IMR-90 (cell line): ENCODE results near the gene TAF3. TPM values are rescaled to one million over a fixed set of nuclear protein-coding genes. Genes with fewer than 3 reads are reported as not detected.

Source experiments
- ATAC-seq: fragments of 200-7000 bp; cut with Tn5 transposase; 2 replicates; pipeline ENCODE4 v1.9.1; 2020; ENCODE audit warnings: low read depth, mild to moderate bottlenecking, moderate library complexity
- BruUV-seq: library from RNA; stranded (reverse); fragments of 400-500 nt; replicated peaks from 2 replicates; lab custom pipeline; 2021; lab: Mats Ljungman, UMichigan
- CTCF ChIA-PET: fragments of 300-600 bp; formaldehyde crosslinking; extraction: SDS; loops from one replicate; lab custom pipeline; 2021; ENCODE audit warnings: antibody characterized with exemption; lab: Yijun Ruan, JAX
- POLR2A ChIA-PET: fragments of 300-600 bp; sonication (Branson Sonifier 250); formaldehyde crosslinking; loops from one replicate; lab custom pipeline; 2022; ENCODE audit warnings: antibody characterized with exemption; ENCODE audit not compliant: unreplicated experiment; lab: Charles Lee
- DNase-seq: peaks from one replicate; pipeline ENCODE4 v3.0.0; 2013
- H2AFZ ChIP-seq: replicated peaks from 2 replicates; pipeline ENCODE3; 2013; ENCODE audit warnings: low read length, mild to moderate bottlenecking; ENCODE audit not compliant: poor library complexity
- H2AK5ac ChIP-seq: 2 replicates; pipeline ENCODE4 v1.6.1; 2013; ENCODE audit warnings: low read depth, low read length, inconsistent platforms
- H2AK9ac ChIP-seq: replicated peaks from 2 replicates; pipeline ENCODE3; 2013; ENCODE audit warnings: mild to moderate bottlenecking, low read depth, low read length, moderate library complexity; ENCODE audit not compliant: poor library complexity
- H2BK120ac ChIP-seq: 2 replicates; pipeline ENCODE4 v1.6.1; 2013; ENCODE audit warnings: low read depth, low read length, inconsistent platforms
- H2BK15ac ChIP-seq: 3 replicates; pipeline ENCODE4 v1.6.1; 2013; ENCODE audit warnings: low read depth, low read length, inconsistent platforms
- H2BK20ac ChIP-seq: 2 replicates; pipeline ENCODE4 v1.6.1; 2013; ENCODE audit warnings: low read depth, mild to moderate bottlenecking, inconsistent platforms, low read length, moderate library complexity
- H2BK5ac ChIP-seq: 2 replicates; pipeline ENCODE4 v1.6.1; 2013; ENCODE audit warnings: mild to moderate bottlenecking, low read depth, low read length, inconsistent platforms; ENCODE audit not compliant: poor library complexity, severe bottlenecking
- H3K14ac ChIP-seq: replicated peaks from 2 replicates; pipeline ENCODE4 v1.6.1; 2013; ENCODE audit warnings: low read depth, low read length, inconsistent platforms
- H3K18ac ChIP-seq: 2 replicates; pipeline ENCODE4 v1.6.1; 2013; ENCODE audit warnings: low read depth, low read length, control low read depth
- H3K23ac ChIP-seq: 2 replicates; pipeline ENCODE4 v1.6.1; 2013; ENCODE audit warnings: low read depth, low read length, inconsistent platforms
- H3K27ac ChIP-seq: 2 replicates; pipeline ENCODE4 v1.5.1; 2013; ENCODE audit warnings: mild to moderate bottlenecking, control low read depth, low read length; ENCODE audit not compliant: insufficient read depth
- H3K27me3 ChIP-seq: 2 replicates; pipeline ENCODE4 v1.6.1; 2013; ENCODE audit warnings: low read length; ENCODE audit not compliant: control insufficient read depth, insufficient read depth
- H3K36me3 ChIP-seq: 2 replicates; pipeline ENCODE4 v1.6.1; 2013; ENCODE audit warnings: low read length, mixed read lengths; ENCODE audit not compliant: control insufficient read depth, insufficient read depth
- H3K4ac ChIP-seq: 2 replicates; pipeline ENCODE4 v1.6.1; 2013; ENCODE audit warnings: low read depth, low read length, inconsistent platforms
- H3K4me1 ChIP-seq: 2 replicates; pipeline ENCODE4 v1.6.1; 2013; ENCODE audit warnings: low read length, mixed read lengths; ENCODE audit not compliant: control insufficient read depth, insufficient read depth
- H3K4me2 ChIP-seq: 2 replicates; pipeline ENCODE4 v1.6.1; 2013; ENCODE audit warnings: low read depth, mild to moderate bottlenecking, control low read depth, low read length, moderate library complexity
- H3K4me3 ChIP-seq: 2 replicates; pipeline ENCODE4 v1.5.1; 2013; ENCODE audit warnings: low read depth, mild to moderate bottlenecking, control low read depth, low read length, moderate library complexity; ENCODE audit not compliant: insufficient read depth
- H3K56ac ChIP-seq: 2 replicates; pipeline ENCODE4 v1.6.1; 2013; ENCODE audit warnings: low read length, inconsistent platforms; ENCODE audit not compliant: insufficient read depth; ENCODE audit errors: extremely low read depth
- H3K79me1 ChIP-seq, 2 experiments: 2 replicates each; pipeline ENCODE4 v1.6.1; 2013; ENCODE audit warnings: low read length in 2 of 2, inconsistent platforms in 1 of 2, low read depth in 1 of 2
- H3K9ac ChIP-seq: 2 replicates; pipeline ENCODE4 v1.6.1; 2013; ENCODE audit warnings: low read depth, low read length, control low read depth
- H3K9me1 ChIP-seq: 2 replicates; pipeline ENCODE4 v1.6.1; 2013; ENCODE audit warnings: low read length, inconsistent platforms; ENCODE audit not compliant: insufficient read depth
- H3K9me3 ChIP-seq: 2 replicates; pipeline ENCODE4 v1.6.1; 2013; ENCODE audit warnings: low read length; ENCODE audit not compliant: control insufficient read depth, insufficient read depth
- H4K20me1 ChIP-seq: 2 replicates; pipeline ENCODE4 v1.6.1; 2013; ENCODE audit warnings: low read length, inconsistent platforms; ENCODE audit not compliant: insufficient read depth
- H4K5ac ChIP-seq: 2 replicates; pipeline ENCODE4 v1.6.1; 2013; ENCODE audit warnings: mild to moderate bottlenecking, low read depth, low read length, control low read depth
- H4K8ac ChIP-seq, 2 experiments: 2 replicates each; pipeline ENCODE4 v1.6.1; 2013; ENCODE audit warnings: low read depth in 2 of 2, low read length in 2 of 2, control low read depth in 1 of 2, inconsistent platforms in 1 of 2
- H4K91ac ChIP-seq: 2 replicates; pipeline ENCODE4 v1.6.1; 2013; ENCODE audit warnings: low read depth, low read length, inconsistent platforms; ENCODE audit not compliant: insufficient read depth
- BHLHE40 ChIP-seq: fragments of 150-350 bp; IDR thresholded peaks from 2 replicates; pipeline ENCODE4 v1.6.1; 2016; ENCODE audit warnings: mild to moderate bottlenecking, low read depth, low read length
- CEBPB ChIP-seq: IDR thresholded peaks from 2 replicates; pipeline ENCODE4 v1.6.1; 2012; ENCODE audit warnings: low read depth, low read length, improper control_type of control experiment
- CHD1 ChIP-seq: IDR thresholded peaks from 2 replicates; pipeline ENCODE4 v1.6.1; 2012; ENCODE audit warnings: low read depth, low read length, improper control_type of control experiment
- CTCF ChIP-seq: conservative IDR thresholded peaks from 2 replicates; pipeline ENCODE4 v1.5.1; 2012; ENCODE audit warnings: mild to moderate bottlenecking, low read depth, low read length, improper control_type of control experiment
- FOS ChIP-seq: fragments of 150-350 bp; IDR thresholded peaks from 2 replicates; pipeline ENCODE4 v1.6.1; 2016; ENCODE audit warnings: low read depth, low read length
- POLR2A ChIP-seq: IDR thresholded peaks from 2 replicates; pipeline ENCODE4 v1.6.1; 2012; ENCODE audit warnings: mild to moderate bottlenecking, low read depth, low read length
- RAD21 ChIP-seq: IDR thresholded peaks from 2 replicates; pipeline ENCODE4 v1.6.1; 2012; ENCODE audit warnings: low read length, improper control_type of control experiment
- RCOR1 ChIP-seq: IDR thresholded peaks from 2 replicates; pipeline ENCODE4 v1.6.1; 2012; ENCODE audit warnings: mild to moderate bottlenecking, low read length, improper control_type of control experiment; ENCODE audit not compliant: insufficient replicate concordance
- WGBS, 2 experiments: methylation state at CpG; one replicate each; pipeline versions ENCODE4 v1.1.5 to v1.1.7; 2013; ENCODE audit warnings: missing lambda C conversion rate in 2 of 2; ENCODE audit not compliant: insufficient read length in 1 of 2; ENCODE audit errors: extremely low coverage in 2 of 2; 5-methylcytosine and 5-hydroxymethylcytosine counted together
- dilution Hi-C: fragments of 300-500 bp; cut with HindIII; formaldehyde crosslinking; loops from one replicate; pipeline ENCODE4 v1.14.3; 2018; ENCODE audit warnings: low sequenced_read_pairs; ENCODE audit not compliant: unreplicated experiment
- in situ Hi-C: fragments of 300-500 bp; cut with MboI; formaldehyde crosslinking; loops from 3 replicates; pipeline ENCODE4 v1.14.3; 2019; ENCODE audit warnings: low sequenced_read_pairs, inconsistent platforms, mixed read lengths
- intact Hi-C: fragments of 100-400 bp; cut with micrococcal nuclease; formaldehyde crosslinking; loops from 2 replicates; pipeline ENCODE4 v1.10.0; 2022
- polyA plus RNA-seq, 3 experiments: library from polyadenylated mRNA; depleted of rRNA; stranded (reverse); fragments of >200 nt; gene quantifications; 2 replicates each; pipeline ENCODE4 v1.2.3, GENCODE V29; 2012; ENCODE audit warnings: low replicate concordance in 1 of 3
- total RNA-seq: library from RNA; depleted of rRNA; stranded (reverse); fragments of >200 nt; gene quantifications from 2 replicates; pipeline ENCODE4 v1.2.3, GENCODE V29; 2012

Gene TAF3
- total and polyA plus RNA-seq, 2 of the 4 experiments (the other 2 are of a cell fraction) = 1.4 to 2.3 TPM

- dilution Hi-C loops (no loop called here), in situ Hi-C loops (no loop called here), intact Hi-C loops (no loop called here)
- Histone ChIP-seq H2AK9ac (no peak overlapping the region), H2BK20ac (no peak overlapping the region), H3K27me3 (peaks cover 76% of the 10 kb centered on the region), H3K9ac (no peak overlapping the region), H3K4me2 (peak overlapping the region; percentile 77), H4K8ac (no peak overlapping the region), H2AK5ac (no peak overlapping the region), H3K14ac (no peak overlapping the region), H3K23ac (peak overlapping the region; percentile 21; the same call in 1 of the 2 replicates), H3K79me1 (no peaks in the 10 kb centered on the region), H2BK120ac (peak overlapping the region; percentile 46; the same call in 1 of the 2 replicates), H4K5ac (no peak overlapping the region), H3K27ac (no peak overlapping the region), H3K4ac (no peak overlapping the region), H3K4me1 (no peaks in the 10 kb centered on the region), H2BK5ac (no peak overlapping the region), H2AFZ (peak overlapping the region; percentile 36), H3K18ac (no peak overlapping the region), H3K56ac (no peak overlapping the region), H2BK15ac (no peak overlapping the region), H3K9me3 (peaks cover 4% of the 10 kb centered on the region; the same call in 1 of the 2 replicates), H4K91ac (no peak overlapping the region), H4K20me1 (no peaks in the 10 kb centered on the region), H3K4me3 (no peak overlapping the region; the same call in 1 of the 2 replicates), H3K9me1 (no peaks in the 10 kb centered on the region; the same call in 1 of the 2 replicates), H3K36me3 (no peaks in the 10 kb centered on the region)
- ChIA-PET CTCF (interaction anchor here (0.6 kb wide), 1 partner anchor 169 kb away, joined by 3 read pairs; no protein-coding TSS in a partner anchor), POLR2A (no interaction called here)
- TF ChIP-seq CTCF (no peak), POLR2A (no peak), CEBPB (no peak), RCOR1 (no peak), FOS (no peak), RAD21 (no peak), CHD1 (no peak), BHLHE40 (peak; percentile 65)
- 12% methylated on average over 6 of the region's 15 CpGs; no CpG with 5 or more reads in 1 of the 2 experiments for WGBS, 2 experiments
- peak; percentile 25 for DNase-seq
- peak; percentile 60 for ATAC-seq
- BruUV-seq = no TSS peak
These were observed 241.9 kb downstream of the TAF3 start for GRCh38 chr10:8060010-8060703.
